ENCODE results near the gene SPAG9.

DNA sequence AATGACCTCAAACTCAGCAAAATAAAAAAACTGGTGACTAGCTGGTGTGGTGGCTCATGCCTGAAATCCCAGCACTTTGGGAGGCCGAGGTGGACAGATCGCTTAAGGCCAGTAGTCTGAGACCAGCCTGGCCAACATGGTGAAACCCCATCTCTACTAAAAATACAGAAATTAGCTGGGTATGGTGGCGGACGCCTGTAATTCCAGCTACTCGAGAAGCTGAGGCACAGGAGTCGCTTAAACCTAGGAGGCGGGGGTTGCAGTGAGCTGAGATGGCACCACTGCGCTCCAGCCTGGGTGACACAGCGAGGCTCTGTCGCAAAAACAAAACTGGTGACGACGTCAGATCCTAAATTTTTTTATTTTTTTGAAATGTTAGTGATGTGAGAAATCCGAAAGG, 172.0 kb downstream of the SPAG9 start:
- TF ChIP-seq, protein P1, sequence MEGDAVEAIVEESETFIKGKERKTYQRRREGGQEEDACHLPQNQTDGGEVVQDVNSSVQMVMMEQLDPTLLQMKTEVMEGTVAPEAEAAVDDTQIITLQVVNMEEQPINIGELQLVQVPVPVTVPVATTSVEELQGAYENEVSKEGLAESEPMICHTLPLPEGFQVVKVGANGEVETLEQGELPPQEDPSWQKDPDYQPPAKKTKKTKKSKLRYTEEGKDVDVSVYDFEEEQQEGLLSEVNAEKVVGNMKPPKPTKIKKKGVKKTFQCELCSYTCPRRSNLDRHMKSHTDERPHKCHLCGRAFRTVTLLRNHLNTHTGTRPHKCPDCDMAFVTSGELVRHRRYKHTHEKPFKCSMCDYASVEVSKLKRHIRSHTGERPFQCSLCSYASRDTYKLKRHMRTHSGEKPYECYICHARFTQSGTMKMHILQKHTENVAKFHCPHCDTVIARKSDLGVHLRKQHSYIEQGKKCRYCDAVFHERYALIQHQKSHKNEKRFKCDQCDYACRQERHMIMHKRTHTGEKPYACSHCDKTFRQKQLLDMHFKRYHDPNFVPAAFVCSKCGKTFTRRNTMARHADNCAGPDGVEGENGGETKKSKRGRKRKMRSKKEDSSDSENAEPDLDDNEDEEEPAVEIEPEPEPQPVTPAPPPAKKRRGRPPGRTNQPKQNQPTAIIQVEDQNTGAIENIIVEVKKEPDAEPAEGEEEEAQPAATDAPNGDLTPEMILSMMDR (IDR thresholded peaks at IDR 0.05 in 4 of 5, conservative IDR thresholded peaks at IDR 0.05 in 1 of 5), result no peak
- TF ChIP-seq POLR2A (IDR thresholded peaks at IDR 0.05), result no peak

All from gastrocnemius medialis (tissue), 4 donors.